HepG2 (cell line): Measurements from ENCODE around the gene C11orf54.

Experiments
- EZH2 ChIP-seq: conservative IDR thresholded peaks from 2 replicates; pipeline ENCODE4 v1.6.1; 2012; ENCODE audit warnings: mild to moderate bottlenecking, low read depth, low read length, moderate library complexity
- GABPA ChIP-seq, 2 experiments: IDR thresholded peaks; 2 replicates each; pipeline ENCODE4 v1.6.1; 2011 to 2016; ENCODE audit warnings: low read depth in 2 of 2, low read length in 1 of 2, missing biosample characterization in 1 of 2, missing genetic modification characterization in 1 of 2
- NR3C1 ChIP-seq: sonication (generic); formaldehyde crosslinking; IDR thresholded peaks from 2 replicates; pipeline ENCODE4 v1.4.0; 2020; ENCODE audit warnings: missing genetic modification reagents
- TF ChIP-seq, protein P1 (sequence below): IDR thresholded peaks from 2 replicates; pipeline ENCODE4 v1.6.1; 2016; ENCODE audit warnings: mild to moderate bottlenecking, missing biosample characterization, missing genetic modification reagents
- TF ChIP-seq, protein P2 (sequence below): sonication (generic); formaldehyde crosslinking; IDR thresholded peaks from 2 replicates; pipeline ENCODE4 v1.5.0; 2020; ENCODE audit warnings: mild to moderate bottlenecking, missing genetic modification reagents, moderate library complexity
- TF ChIP-seq, protein P3 (sequence below): IDR thresholded peaks from 2 replicates; pipeline ENCODE4 v1.6.1; 2016; ENCODE audit warnings: low read depth

DNA sequence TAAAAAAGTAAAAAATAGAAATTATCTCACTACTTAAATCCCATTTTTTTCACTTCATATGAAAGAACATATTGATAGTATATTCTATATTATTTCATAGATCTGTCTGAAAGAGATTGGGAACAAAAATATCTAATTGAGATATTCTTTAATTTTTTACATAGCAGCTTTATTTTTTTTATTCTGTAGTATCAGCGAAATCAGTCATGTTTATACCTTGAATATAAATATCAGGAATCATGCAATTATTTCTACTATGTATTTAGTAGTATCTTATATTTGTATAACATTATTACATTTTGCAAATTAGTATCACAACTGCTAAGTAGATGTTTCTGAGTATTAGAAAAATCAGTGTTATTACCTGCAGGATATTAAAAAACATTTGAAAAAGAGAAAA lies 20.4 kb downstream of the C11orf54 start:
- TF ChIP-seq, protein P1, sequence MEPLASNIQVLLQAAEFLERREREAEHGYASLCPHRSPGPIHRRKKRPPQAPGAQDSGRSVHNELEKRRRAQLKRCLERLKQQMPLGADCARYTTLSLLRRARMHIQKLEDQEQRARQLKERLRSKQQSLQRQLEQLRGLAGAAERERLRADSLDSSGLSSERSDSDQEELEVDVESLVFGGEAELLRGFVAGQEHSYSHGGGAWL (CRISPR knock-in tag): no peak
- TF ChIP-seq GABPA (IDR thresholded peaks at IDR 0.05; ENCODE audit: low read depth, low read length): no peak
- no peak for TF ChIP-seq GABPA (CRISPR knock-in tag; IDR thresholded peaks at IDR 0.05; ENCODE audit: low read depth)
- TF ChIP-seq, protein P2, sequence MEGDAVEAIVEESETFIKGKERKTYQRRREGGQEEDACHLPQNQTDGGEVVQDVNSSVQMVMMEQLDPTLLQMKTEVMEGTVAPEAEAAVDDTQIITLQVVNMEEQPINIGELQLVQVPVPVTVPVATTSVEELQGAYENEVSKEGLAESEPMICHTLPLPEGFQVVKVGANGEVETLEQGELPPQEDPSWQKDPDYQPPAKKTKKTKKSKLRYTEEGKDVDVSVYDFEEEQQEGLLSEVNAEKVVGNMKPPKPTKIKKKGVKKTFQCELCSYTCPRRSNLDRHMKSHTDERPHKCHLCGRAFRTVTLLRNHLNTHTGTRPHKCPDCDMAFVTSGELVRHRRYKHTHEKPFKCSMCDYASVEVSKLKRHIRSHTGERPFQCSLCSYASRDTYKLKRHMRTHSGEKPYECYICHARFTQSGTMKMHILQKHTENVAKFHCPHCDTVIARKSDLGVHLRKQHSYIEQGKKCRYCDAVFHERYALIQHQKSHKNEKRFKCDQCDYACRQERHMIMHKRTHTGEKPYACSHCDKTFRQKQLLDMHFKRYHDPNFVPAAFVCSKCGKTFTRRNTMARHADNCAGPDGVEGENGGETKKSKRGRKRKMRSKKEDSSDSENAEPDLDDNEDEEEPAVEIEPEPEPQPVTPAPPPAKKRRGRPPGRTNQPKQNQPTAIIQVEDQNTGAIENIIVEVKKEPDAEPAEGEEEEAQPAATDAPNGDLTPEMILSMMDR (CRISPR knock-in tag): no peak
- TF ChIP-seq, protein P3, sequence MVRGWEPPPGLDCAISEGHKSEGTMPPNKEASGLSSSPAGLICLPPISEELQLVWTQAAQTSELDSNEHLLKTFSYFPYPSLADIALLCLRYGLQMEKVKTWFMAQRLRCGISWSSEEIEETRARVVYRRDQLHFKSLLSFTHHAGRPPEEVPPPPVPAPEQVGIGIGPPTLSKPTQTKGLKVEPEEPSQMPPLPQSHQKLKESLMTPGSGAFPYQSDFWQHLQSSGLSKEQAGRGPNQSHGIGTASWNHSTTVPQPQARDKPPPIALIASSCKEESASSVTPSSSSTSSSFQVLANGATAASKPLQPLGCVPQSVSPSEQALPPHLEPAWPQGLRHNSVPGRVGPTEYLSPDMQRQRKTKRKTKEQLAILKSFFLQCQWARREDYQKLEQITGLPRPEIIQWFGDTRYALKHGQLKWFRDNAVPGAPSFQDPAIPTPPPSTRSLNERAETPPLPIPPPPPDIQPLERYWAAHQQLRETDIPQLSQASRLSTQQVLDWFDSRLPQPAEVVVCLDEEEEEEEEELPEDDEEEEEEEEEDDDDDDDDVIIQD (CRISPR knock-in tag): no peak
- no peak for TF ChIP-seq EZH2
- TF ChIP-seq NR3C1 (CRISPR knock-in tag): no peak
